Inflammatory macrophage treated with lipopolysaccharide for 1 hour (primary cell): ENCODE measurements around the gene HRH2.

Experiments
- DNase-seq, 2 donors: peaks; one replicate each; pipeline ENCODE4 v3.0.0-alpha.2; 2020 to 2022

The HRH2 gene

DNA sequence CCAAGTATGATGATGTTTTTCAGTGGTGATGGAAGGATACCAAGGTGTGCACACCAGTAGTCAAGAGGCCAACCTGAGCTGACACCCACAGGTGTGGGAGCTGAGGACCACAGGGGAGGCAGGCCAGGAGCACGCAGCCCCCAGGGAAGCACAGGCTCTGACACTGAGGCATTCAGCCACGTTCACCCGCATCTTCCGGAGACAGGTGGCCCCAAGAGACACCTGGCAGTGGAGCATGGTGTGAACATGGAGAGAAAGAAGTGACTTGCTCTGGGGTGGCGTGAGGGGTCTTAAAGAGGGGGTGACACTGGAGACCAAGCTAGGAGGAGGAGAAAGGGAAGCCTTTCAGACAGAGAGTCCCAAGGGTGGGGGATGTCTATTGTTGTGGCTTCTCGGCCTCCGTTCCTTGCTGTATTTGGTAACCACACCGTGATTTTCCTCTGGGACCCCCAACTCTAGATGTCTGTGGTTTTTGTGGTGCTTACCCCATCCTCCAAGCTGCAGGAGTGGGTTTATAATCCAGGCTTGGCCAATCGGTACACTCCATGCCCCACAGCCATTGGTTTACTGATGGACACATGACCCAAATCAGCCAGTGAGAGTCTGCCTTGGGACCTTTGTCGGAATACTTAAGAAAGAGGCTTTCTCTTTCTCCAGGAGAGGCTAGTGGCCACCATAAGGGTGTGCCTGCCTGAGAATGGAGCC, 84.6 kb downstream of the HRH2 start:
- no peak for DNase-seq

DNA sequence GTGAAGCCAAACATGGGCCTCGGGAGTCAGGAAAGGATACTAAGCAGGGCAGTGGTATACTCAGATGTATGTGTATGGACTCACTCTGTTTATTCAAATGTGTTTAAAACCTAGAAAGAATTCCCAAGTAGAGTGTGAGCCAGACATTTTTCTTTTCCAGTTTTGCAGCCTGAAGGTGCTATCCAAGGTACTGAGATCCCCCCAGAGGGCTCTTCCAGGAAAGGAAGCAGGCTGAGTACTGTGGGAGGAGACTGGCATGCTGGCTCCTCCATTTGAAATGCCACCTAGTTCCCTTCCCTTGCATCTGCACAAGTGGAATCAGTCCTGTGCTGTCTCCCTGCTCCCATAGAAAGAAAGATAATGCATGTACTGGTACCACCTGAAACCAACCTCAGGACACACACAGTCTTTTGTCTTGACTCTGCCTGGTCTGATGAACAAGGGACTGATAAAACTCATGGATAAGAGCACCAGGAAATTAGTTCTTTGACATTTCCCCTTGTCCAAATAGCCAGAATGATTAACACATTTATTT, 85.9 kb downstream of the HRH2 start:
- DNase-seq = no peak

DNA sequence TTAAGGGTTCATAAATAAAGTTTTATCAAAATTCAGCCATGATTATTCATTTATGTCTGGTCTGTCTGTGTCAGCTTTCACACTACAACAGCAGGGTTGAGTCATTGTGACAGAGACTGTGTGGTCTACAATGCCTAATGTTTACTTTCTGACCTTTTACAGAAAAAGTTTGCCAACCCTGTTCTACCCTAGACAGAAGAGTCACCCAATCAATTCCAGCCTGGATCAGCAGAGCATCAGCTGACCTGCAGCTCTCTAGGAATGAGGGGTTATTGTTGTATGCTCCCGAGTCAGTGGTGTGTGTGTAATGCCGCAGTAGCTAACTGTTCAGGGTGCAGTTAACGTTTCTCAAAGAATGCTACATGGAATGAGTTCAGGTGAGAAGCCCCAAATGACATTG, 87.3 kb downstream of the HRH2 start:
- no peak for DNase-seq

DNA sequence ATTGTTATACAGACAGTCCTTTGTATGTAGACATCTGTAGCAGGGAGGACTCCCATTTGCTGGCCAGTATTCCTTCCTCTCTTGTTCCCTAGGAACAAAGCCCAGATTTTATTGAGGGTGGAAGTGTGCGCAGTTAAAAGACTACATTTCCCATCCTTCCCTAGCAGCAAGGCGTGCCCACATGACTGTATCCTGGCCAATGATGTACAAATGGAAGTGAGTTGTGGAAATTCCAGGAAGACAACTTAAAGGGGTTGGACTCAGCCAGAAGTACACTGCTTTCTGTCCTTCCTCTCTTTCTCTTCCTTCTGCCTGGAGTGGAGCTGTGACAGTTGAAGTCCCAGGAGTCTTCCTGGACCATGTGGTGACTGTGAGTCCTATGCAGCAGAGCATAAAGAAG, 89.0 kb downstream of the HRH2 start:
- DNase-seq = peak; percentile 9 to 30

DNA sequence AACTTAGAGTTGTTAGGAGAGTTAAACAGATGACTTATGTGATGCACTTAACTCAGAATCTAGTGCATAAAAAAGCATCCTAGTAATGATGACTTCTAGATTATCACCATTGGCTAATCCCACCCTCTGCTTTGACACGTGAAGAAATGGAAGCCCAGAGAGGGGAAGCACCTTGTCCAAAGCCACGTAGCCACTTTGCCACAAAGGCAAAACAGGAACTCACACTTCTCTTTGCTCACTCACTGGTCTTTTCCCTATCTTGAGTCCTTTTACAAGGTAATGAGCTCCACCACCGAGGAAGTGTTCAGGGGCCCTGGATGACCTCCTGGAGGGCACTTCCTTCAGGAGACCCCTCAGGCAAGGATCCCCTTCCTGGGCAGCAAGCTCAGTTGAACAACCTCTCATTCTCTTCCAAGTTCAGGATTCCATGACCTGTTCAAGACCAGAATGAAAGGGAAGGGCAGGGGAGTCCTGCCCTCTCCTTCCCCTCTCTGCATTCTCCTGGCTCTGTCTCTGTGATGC, 89.7 kb downstream of the HRH2 start:
- no peak for DNase-seq

DNA sequence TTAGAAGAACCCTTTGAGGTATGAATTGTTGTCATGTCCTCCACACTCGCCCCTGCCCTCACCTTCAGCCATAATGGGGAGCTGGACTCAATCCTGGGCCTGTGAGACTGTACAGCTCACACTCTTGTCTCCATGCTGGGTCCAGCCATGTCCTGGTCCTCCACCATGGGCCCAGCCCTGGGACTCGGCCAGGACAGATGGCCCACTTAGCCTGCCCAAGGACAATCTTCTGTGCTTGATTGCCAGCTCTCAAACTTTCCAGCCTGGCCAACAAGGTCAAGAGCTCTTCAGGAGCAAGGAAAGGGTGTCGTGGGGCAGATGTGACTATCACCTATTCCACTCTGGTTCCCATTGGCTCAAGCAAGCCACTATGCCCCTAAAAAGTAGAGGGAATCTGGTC, 90.8 kb downstream of the HRH2 start:
- DNase-seq = no peak

DNA sequence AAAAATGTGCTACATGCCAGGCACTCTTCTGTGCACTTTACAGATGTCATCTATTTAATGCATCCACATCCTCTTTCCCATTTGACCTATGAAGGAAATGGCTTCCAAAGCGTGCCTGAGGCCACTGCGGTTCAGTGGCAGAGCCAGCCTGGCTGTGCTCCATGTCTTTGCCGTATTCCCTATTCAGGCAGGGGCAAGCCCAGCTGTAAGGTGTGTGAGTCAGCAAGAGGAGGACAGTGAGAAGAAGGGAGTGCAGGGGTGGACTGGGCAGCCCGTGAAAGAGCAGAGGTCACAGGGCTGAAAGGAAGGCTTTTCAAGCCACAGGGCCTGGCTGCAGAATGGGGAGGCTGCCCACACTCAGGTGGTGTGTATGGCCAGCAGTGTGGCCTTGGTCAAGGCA, 91.7 kb downstream of the HRH2 start:
- DNase-seq = no peak

DNA sequence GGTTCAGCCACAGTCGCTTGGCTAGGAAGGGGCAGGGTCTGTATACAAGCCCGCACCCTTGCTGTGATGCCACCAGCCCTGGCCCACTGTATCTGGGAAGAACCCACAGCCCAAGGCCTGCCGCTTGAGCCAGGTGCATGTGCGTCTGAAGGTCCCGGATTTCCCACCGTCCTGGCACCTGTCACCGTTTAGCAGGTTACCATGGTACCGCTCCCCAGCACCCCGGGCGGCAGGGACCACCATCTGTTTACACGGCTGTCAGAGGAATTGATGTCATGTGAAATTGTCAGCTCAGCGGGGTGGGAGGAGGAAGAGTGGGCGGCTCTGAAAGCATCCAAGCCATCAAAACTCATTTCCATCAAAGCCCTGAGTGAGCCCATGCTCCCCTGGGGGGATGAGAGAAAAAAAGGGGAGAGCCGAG, 92.7 kb downstream of the HRH2 start:
- DNase-seq = no peak

DNA sequence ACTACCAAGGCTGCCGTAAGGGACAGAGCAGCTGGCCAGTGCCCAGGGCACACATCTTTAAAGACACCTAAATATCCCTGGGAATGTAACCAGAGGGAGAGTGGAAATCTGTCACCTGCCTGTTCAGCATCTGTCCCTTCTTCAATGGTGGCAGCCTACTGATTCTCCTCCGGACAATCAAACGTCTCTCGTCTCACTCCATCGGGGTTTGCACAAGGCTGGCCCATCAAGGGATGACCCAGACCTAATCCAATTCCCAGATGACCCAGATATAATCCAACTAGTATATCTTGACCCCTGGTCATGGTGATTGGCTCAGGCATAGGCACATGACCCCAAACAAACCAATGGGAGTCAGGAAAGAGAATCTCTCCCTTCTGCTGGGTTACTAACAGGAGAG, 93.5 kb downstream of the HRH2 start:
- no peak for DNase-seq

DNA sequence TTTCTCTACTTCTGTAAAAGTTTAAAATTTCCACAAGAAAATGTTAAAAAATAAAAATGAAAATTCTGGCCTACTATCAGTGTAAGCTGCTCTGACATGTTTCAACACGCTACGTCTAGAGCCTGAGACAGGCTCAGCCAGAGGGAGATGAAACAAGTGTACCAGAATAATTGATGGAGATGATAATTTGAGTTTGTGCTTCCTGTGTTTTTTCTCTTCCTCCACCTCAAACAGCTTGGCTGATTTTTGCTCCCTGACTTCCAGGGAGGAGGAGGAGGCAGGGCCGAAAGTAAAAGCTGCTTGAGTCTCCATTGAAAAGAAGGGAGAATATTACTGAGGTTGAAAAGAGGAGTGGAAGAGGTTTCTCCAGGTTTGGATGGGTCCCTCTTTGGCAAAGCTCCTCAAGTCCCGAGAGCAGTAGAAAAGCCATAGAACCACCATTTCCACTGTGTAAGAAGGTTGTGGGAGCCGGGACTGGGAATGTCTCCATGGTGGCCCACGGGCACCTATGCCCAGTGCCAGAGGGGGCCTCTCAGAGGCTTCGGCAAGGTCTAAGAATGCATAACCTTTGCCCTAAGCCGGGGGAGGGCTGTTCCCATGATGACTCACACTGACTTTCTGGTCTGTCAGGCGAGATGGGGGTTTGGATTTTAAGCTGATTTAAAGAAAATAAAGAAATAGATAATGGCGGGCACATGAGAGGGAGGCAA, 95.1 kb downstream of the HRH2 start:
- no peak for DNase-seq

DNA sequence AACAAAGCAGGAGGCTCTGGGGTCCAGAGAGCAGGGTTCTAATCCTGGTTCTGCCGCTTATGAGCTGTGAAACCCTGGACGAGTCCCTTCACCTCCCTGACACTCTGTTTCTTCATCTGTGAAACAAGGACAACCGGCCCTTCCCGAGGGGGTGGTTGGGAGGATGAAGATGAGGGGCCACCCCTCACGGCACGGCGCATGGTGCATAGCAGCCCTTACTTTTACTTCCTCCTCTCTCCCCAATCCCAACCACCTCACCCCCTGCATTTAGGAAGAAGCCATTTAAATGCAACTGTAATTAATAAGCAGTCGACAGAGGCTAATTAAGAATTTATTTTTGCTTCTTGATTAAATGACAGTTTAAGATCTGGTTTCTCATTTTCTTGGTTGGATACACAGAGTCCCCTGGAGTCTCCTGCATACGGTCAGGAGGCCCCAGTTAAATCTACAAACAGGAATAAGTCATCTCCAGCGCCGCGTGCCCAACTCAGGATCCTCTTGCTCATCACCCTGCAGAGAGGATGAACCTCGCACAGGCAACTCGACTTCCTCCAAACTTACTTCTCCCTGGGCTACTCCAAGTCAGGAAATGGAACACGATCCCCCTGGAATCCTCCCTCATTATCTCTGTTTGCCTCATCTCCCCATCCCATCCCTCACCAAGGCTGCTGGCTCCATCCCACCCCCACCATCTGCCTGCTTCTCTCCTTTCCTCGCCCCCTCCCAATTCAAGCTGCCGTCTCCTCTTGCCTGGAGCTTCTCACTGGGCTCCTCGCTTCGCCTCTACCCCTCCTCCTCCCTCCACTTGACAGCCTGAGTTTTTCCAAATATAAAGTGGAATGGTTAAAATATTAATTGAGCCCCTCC, 95.9 kb downstream of the HRH2 start:
- no peak for DNase-seq

DNA sequence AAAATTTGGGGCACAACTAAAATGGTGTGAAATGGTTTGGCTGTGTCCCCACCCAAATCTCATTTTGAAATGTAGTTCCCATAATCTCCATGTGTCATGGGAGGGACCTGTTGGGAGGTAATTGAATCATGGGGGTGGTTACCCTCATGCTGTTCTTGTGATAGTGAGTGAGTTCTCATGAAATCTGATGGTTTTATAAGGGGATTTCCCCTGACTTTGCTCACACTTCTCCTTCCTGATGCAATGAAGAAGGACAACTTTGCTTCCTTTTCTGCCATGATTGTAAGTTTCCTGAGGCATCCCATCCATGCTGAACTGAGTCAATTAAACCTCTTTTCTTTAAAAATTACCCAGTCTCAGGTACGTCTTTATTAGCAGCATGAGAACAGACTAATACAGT, 102.1 kb downstream of the HRH2 start:
- peak; percentile 33 to 41 for DNase-seq
